Osteoblast (primary cell): ENCODE measurements around the gene EZH2. TPM values are rescaled to one million over a fixed set of nuclear protein-coding genes. Genes with fewer than 3 reads are reported as not detected.

Experiments
- DNase-seq: peaks from one replicate; pipeline ENCODE4 v3.0.0; 2011; ENCODE audit warnings: low spot score, mixed read lengths; ENCODE audit not compliant: insufficient read length; ENCODE audit errors: missing footprints
- H2AFZ ChIP-seq: 2 replicates; pipeline ENCODE4 v1.6.0; 2011; ENCODE audit warnings: mild to moderate bottlenecking, low read length
- H3K27ac ChIP-seq: 2 replicates; pipeline ENCODE4 v1.5.1; 2011; ENCODE audit warnings: mild to moderate bottlenecking, low read depth, low read length, moderate library complexity
- H3K27me3 ChIP-seq: 2 replicates; pipeline ENCODE4 v1.6.0; 2012; ENCODE audit warnings: mild to moderate bottlenecking, control low read depth, inconsistent platforms, low read length, moderate library complexity; ENCODE audit not compliant: insufficient read depth
- H3K36me3 ChIP-seq: 2 replicates; pipeline ENCODE4 v1.5.1; 2011; ENCODE audit warnings: mild to moderate bottlenecking, low read length, control low read depth, moderate library complexity; ENCODE audit not compliant: insufficient read depth
- H3K4me1 ChIP-seq: 2 replicates; pipeline ENCODE4 v1.5.1; 2011; ENCODE audit warnings: mild to moderate bottlenecking, low read length, control low read depth, moderate library complexity; ENCODE audit not compliant: insufficient read depth
- H3K4me2 ChIP-seq: 2 replicates; pipeline ENCODE4 v1.6.0; 2011; ENCODE audit warnings: mild to moderate bottlenecking, low read length; ENCODE audit not compliant: insufficient read depth
- H3K4me3 ChIP-seq: fragments of 200-600 bp; sonication (generic); 3 replicates; pipeline ENCODE4 v1.5.1; 2012; ENCODE audit warnings: mild to moderate bottlenecking, low read length, inconsistent platforms; ENCODE audit not compliant: insufficient read depth
- H3K79me2 ChIP-seq: 2 replicates; pipeline ENCODE4 v1.6.0; 2012; ENCODE audit warnings: mild to moderate bottlenecking, low read length, control low read depth, inconsistent platforms; ENCODE audit not compliant: insufficient read depth
- H3K9me3 ChIP-seq: 2 replicates; pipeline ENCODE4 v1.5.1; 2011; ENCODE audit warnings: low read depth, low read length, control low read depth
- H4K20me1 ChIP-seq: 2 replicates; pipeline ENCODE4 v1.6.0; 2012; ENCODE audit warnings: mild to moderate bottlenecking, low read length, control low read depth; ENCODE audit not compliant: insufficient read depth
- total RNA-seq: library from RNA; depleted of rRNA; stranded (reverse); fragments of >200 nt; gene quantifications from 2 replicates; pipeline ENCODE4 v1.2.3, GENCODE V29; 2012
- TF ChIP-seq, protein P1 (sequence below): IDR thresholded peaks from 2 replicates; pipeline ENCODE4 v1.5.1; 2011; ENCODE audit warnings: mild to moderate bottlenecking, low read depth, low read length, moderate library complexity; ENCODE audit errors: extremely low read depth

EZH2 gene
- total RNA-seq, 1 donor: 7.6 TPM

- H3K4me2 ChIP-seq: no peak overlapping the region
- no peaks in the 10 kb centered on the region for H4K20me1 ChIP-seq
- no peak overlapping the region for H3K27ac ChIP-seq
- H2AFZ ChIP-seq: no peak overlapping the region
- H3K4me3 ChIP-seq: no peak overlapping the region
- no peaks in the 10 kb centered on the region for H3K9me3 ChIP-seq
- no peaks in the 10 kb centered on the region for H3K27me3 ChIP-seq
- H3K36me3 ChIP-seq: peaks cover 28% of the 10 kb centered on the region
- DNase-seq: no peak
- peaks cover 4% of the 10 kb centered on the region for H3K4me1 ChIP-seq
- H3K79me2 ChIP-seq: no peaks in the 10 kb centered on the region
- TF ChIP-seq, protein P1, sequence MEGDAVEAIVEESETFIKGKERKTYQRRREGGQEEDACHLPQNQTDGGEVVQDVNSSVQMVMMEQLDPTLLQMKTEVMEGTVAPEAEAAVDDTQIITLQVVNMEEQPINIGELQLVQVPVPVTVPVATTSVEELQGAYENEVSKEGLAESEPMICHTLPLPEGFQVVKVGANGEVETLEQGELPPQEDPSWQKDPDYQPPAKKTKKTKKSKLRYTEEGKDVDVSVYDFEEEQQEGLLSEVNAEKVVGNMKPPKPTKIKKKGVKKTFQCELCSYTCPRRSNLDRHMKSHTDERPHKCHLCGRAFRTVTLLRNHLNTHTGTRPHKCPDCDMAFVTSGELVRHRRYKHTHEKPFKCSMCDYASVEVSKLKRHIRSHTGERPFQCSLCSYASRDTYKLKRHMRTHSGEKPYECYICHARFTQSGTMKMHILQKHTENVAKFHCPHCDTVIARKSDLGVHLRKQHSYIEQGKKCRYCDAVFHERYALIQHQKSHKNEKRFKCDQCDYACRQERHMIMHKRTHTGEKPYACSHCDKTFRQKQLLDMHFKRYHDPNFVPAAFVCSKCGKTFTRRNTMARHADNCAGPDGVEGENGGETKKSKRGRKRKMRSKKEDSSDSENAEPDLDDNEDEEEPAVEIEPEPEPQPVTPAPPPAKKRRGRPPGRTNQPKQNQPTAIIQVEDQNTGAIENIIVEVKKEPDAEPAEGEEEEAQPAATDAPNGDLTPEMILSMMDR: no peak
Observed at GRCh38 chr7:148811892-148812291, 72.2 kb downstream of the EZH2 start.

DNA sequence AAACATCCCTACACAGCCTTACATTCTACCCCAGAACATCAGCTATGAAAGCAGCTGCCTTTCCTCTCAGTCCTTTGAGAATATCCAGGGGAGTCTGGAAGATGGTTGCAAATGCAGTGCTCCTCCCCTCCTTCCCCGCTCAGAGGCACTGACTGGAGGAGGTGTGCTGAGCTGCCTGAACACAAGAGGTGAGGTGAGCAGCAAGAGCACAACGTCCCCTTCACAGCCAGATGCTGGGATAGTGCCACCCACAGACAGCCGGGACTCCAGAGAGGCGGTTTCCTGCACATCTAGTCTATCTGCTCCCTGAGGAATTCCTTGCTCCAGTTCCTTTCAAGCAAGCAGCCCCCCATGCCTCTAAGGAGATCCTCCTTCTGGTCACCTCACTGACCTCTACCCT lies 74.2 kb downstream of the EZH2 start:
- no peaks in the 10 kb centered on the region for H3K79me2 ChIP-seq
- H3K27me3 ChIP-seq: no peaks in the 10 kb centered on the region
- H4K20me1 ChIP-seq: no peaks in the 10 kb centered on the region
- H3K4me2 ChIP-seq: no peak overlapping the region
- no peaks in the 10 kb centered on the region for H3K9me3 ChIP-seq
- H3K4me3 ChIP-seq: no peak overlapping the region
- peaks cover 36% of the 10 kb centered on the region for H3K36me3 ChIP-seq
- TF ChIP-seq, protein P1: no peak
- no peak overlapping the region for H2AFZ ChIP-seq
- H3K4me1 ChIP-seq: no peaks in the 10 kb centered on the region
- no peak overlapping the region for H3K27ac ChIP-seq
- DNase-seq: no peak

DNA sequence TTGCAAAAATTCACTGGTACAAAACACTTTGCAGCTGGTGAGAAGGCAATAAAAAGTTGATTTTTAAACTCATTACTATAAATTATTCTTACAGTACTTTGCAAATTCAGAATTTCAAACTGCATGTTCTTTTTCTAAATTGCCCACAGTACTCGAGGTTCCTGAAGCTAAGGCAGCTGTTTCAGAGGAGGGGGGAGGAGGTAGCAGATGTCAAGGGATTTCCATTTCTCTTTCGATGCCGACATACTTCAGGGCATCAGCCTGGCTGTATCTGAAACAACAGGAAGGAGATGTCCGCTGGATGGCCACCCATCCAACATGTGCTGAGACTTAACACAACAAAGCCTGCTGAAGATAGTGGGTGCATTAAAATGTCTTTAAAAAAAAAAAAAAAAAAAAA lies 76.7 kb downstream of the EZH2 start:
- Histone ChIP-seq H3K36me3 (peaks cover 29% of the 10 kb centered on the region), H3K79me2 (no peaks in the 10 kb centered on the region), H3K4me3 (no peak overlapping the region), H3K4me2 (no peak overlapping the region), H3K9me3 (no peaks in the 10 kb centered on the region), H2AFZ (no peak overlapping the region), H3K4me1 (no peaks in the 10 kb centered on the region), H3K27ac (no peak overlapping the region), H3K27me3 (no peaks in the 10 kb centered on the region), H4K20me1 (no peaks in the 10 kb centered on the region)
- TF ChIP-seq, protein P1: no peak
- no peak for DNase-seq

- Histone ChIP-seq H2AFZ (no peak overlapping the region), H4K20me1 (no peaks in the 10 kb centered on the region), H3K36me3 (peaks cover 33% of the 10 kb centered on the region), H3K27me3 (no peaks in the 10 kb centered on the region), H3K79me2 (no peaks in the 10 kb centered on the region), H3K4me2 (no peak overlapping the region), H3K27ac (no peak overlapping the region), H3K9me3 (no peaks in the 10 kb centered on the region), H3K4me1 (no peaks in the 10 kb centered on the region), H3K4me3 (no peak overlapping the region)
- TF ChIP-seq, protein P1: no peak
- no peak for DNase-seq
Observed at GRCh38 chr7:148806187-148806586, 77.9 kb downstream of the EZH2 start.
